HepG2 (cell line): ENCODE data around the gene KLF11. TPM values are rescaled to one million over a fixed set of nuclear protein-coding genes. Genes with fewer than 3 reads are reported as not detected.

Source experiments
- ARID4A ChIP-seq: sonication (generic); formaldehyde crosslinking; IDR thresholded peaks from 2 replicates; pipeline ENCODE4 v1.5.0; 2020; ENCODE audit warnings: mild to moderate bottlenecking, missing genetic modification reagents, borderline replicate concordance
- CEBPZ ChIP-seq: IDR thresholded peaks from 2 replicates; pipeline ENCODE4 v1.6.1; 2012; ENCODE audit warnings: low read length, improper control_type of control experiment
- LRRFIP1 ChIP-seq: sonication (generic); formaldehyde crosslinking; conservative IDR thresholded peaks from 2 replicates; pipeline ENCODE4 v1.4.0; 2020; ENCODE audit warnings: missing genetic modification reagents
- MEIS2 ChIP-seq: sonication (generic); formaldehyde crosslinking; IDR thresholded peaks from 2 replicates; pipeline ENCODE4 v1.9.0; 2021; ENCODE audit warnings: mild to moderate bottlenecking, missing genetic modification reagents
- ZNF746 ChIP-seq: sonication (generic); formaldehyde crosslinking; IDR thresholded peaks from 2 replicates; pipeline ENCODE4 v1.8.0; 2022; ENCODE audit warnings: mild to moderate bottlenecking, missing genetic modification reagents
- ZNF784 ChIP-seq: sonication (generic); formaldehyde crosslinking; IDR thresholded peaks from 2 replicates; pipeline ENCODE4 v1.5.1; 2020; ENCODE audit warnings: missing genetic modification reagents, mild to moderate bottlenecking, borderline replicate concordance
- polyA plus RNA-seq, 8 experiments: library from polyadenylated mRNA; depleted of rRNA in 3 of 8; stranded (reverse) in 7 of 8; unstranded in 1 of 8; fragments of >200 nt; fragmentation: Illumina TruSeq in 4 of 8; extraction: Trizol in 4 of 8; gene quantifications; 2 replicates each; pipeline versions ENCODE4 v1.2.1 to v1.2.3, GENCODE V29; 2011 to 2016; ENCODE audit warnings: low read depth in 4 of 8, missing spikeins in 1 of 8, mixed read lengths in 1 of 8; ENCODE audit not compliant: insufficient read depth in 1 of 8
- total RNA-seq, 5 experiments: library from RNA; depleted of rRNA; stranded (reverse); fragments of >200 nt; fragmentation: Illumina TruSeq; extraction: Trizol; gene quantifications; 2 replicates each; pipeline ENCODE4 v1.2.3, GENCODE V29; 2016; ENCODE audit warnings: low read depth in 1 of 5
- TF ChIP-seq, protein P1 (sequence below): sonication (generic); formaldehyde crosslinking; IDR thresholded peaks from 2 replicates; pipeline ENCODE4 v1.4.0; 2020; ENCODE audit warnings: mild to moderate bottlenecking, missing genetic modification reagents

The KLF11 gene
- total and polyA plus RNA-seq, 2 of the 13 experiments (the other 11 are each of a cell fraction or from before 2014, with no cell fraction given): 2.5 to 11.8 TPM

- no peak for TF ChIP-seq ARID4A (CRISPR knock-in tag)
- TF ChIP-seq ZNF746: no peak
- no peak for TF ChIP-seq CEBPZ
- TF ChIP-seq, protein P1, sequence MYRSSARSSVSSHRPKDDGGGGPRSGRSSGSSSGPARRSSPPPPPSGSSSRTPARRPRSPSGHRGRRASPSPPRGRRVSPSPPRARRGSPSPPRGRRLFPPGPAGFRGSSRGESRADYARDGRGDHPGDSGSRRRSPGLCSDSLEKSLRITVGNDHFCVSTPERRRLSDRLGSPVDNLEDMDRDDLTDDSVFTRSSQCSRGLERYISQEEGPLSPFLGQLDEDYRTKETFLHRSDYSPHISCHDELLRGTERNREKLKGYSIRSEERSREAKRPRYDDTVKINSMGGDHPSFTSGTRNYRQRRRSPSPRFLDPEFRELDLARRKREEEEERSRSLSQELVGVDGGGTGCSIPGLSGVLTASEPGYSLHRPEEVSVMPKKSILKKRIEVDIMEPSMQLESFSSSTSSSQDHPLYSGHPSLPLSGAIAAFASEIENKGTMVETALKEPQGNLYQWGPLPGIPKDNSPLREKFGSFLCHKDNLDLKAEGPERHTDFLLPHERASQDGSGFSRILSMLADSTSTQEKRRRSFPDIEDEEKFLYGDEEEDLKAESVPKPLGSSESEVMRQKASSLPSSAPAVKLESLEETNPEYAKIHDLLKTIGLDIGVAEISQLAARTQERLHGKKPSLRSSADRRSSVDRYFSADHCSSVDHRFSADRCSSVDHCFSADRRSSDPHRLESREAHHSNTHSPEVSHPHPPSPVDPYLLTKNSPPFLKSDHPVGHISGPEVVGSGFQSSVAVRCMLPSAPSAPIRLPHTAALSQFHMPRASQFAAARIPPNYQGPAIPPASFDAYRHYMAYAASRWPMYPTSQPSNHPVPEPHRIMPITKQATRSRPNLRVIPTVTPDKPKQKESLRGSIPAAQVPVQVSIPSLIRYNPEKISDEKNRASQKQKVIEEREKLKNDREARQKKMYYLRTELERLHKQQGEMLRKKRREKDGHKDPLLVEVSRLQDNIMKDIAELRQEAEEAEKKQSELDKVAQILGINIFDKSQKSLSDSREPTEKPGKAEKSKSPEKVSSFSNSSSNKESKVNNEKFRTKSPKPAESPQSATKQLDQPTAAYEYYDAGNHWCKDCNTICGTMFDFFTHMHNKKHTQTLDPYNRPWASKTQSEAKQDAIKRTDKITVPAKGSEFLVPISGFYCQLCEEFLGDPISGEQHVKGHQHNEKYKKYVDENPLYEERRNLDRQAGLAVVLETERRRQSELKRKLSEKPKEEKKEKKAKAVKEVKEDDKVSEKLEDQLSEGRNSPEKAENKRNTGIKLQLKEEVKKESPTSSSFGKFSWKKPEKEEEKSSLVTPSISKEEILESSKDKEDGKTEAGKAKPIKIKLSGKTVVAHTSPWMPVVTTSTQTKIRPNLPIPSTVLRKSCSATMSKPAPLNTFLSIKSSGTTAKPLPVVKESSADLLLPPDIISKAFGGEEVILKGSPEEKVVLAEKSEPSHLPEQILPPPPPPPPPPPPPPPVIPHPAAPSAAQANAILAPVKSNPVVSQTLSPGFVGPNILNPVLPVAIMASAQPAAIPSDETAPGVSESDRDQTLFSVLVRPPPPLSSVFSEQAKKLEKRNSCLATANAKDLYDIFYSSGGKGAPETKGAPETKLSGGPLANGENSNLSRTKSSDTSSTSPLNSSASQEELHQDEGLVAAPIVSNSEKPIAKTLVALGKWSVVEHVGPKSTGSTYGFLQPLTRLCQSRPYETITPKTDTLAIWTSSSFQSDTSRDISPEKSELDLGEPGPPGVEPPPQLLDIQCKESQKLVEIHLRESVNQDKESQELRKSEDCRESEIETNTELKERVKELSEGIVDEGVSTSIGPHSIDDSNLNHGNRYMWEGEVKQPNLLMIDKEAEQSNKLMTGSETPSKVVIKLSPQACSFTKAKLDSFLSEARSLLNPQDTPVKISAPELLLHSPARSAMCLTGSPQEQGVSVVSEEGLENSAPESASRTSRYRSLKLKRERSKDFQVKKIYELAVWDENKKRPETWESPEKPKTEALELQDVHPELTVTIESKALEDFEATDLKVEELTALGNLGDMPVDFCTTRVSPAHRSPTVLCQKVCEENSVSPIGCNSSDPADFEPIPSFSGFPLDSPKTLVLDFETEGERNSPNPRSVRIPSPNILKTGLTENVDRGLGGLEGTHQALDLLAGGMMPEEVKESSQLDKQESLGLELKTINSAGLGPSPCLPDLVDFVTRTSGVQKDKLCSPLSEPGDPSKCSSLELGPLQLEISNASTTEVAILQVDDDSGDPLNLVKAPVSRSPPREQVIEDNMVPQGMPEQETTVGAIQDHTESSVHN (CRISPR knock-in tag): no peak
- TF ChIP-seq ZNF784 (CRISPR knock-in tag): no peak
- no peak for TF ChIP-seq LRRFIP1 (CRISPR knock-in tag)
- no peak for TF ChIP-seq MEIS2 (CRISPR knock-in tag)
Measured at GRCh38 chr2:10042301-10043161, 819 bp upstream of the KLF11 start (continued).
